ENCODE results near the gene ABRACL.

- TF ChIP-seq ZNF785 (CRISPR knock-in tag; IDR thresholded peaks at IDR 0.05) = no peak
- TF ChIP-seq POU5F1 (IDR thresholded peaks at IDR 0.05; ENCODE audit: borderline replicate concordance, low read depth, low read length, partially characterized antibody) = no peak
- no peak for TF ChIP-seq ARID3A (IDR thresholded peaks at IDR 0.05; ENCODE audit: borderline replicate concordance, low read depth, low read length)
- TF ChIP-seq STAT5A (IDR thresholded peaks at IDR 0.05; ENCODE audit: borderline replicate concordance, low read length) = no peak
- TF ChIP-seq CTCF (IDR thresholded peaks at IDR 0.05 in 2 of 3, conservative IDR thresholded peaks at IDR 0.05 in 1 of 3; ENCODE audit: insufficient read depth in 2 of 3, low read depth in 1 of 3, low read length in 3 of 3) = no peak
- TF ChIP-seq ZBED1 (IDR thresholded peaks at IDR 0.05) = no peak
- no peak for TF ChIP-seq ZNF143 (CRISPR knock-in tag; IDR thresholded peaks at IDR 0.05)
- TF ChIP-seq SPI1 (IDR thresholded peaks at IDR 0.05; ENCODE audit: borderline replicate concordance, low read depth, low read length) = no peak
- no peak for TF ChIP-seq POLR2B (IDR thresholded peaks at IDR 0.05; ENCODE audit: low read depth, partially characterized antibody)
- no peak for TF ChIP-seq EZH2 (IDR thresholded peaks at IDR 0.05; ENCODE audit: borderline replicate concordance, low read depth, low read length)
- no peak for TF ChIP-seq HDAC3 (IDR thresholded peaks at IDR 0.05; ENCODE audit: borderline replicate concordance, partially characterized antibody)
These were observed 44.6 kb downstream of the ABRACL start for GRCh38 chr6:139073118-139073517.

Data from K562 (cell line).